ENCODE data around the gene ZNF207. TPM values are rescaled to one million over a fixed set of nuclear protein-coding genes. Genes with fewer than 3 reads are reported as not detected.
"Not testable (repeated sequence)": the region's sequence is repeated elsewhere in the genome, so short reads cannot be mapped to it uniquely, and the experiment has no call there.

ZNF207 gene
- total and polyA plus RNA-seq, 4 donors, result 51.3 to 321 (median 118) TPM

GRCh38 chr17:32398946-32399345, 49.0 kb downstream of the ZNF207 start:
- Histone ChIP-seq H3K27ac (ENCODE audit: low read depth in 1 of 2, low read length in 1 of 2) (no peak overlapping the region), H3K4me3 (no peak overlapping the region), H3K4me1 (ENCODE audit: control insufficient read depth in 5 of 5, insufficient read depth in 5 of 5, low read length in 5 of 5) (peaks cover 0 to 4% (median 0%) of the 10 kb centered on the region in 5 donors), H3K36me3 (ENCODE audit: control insufficient read depth in 4 of 4, insufficient read depth in 4 of 4, low read length in 4 of 4) (peaks cover 0 to 2% (median 0%) of the 10 kb centered on the region in 4 donors), H3K27me3 (ENCODE audit: control insufficient read depth in 3 of 3, insufficient read depth in 3 of 3, low read length in 2 of 3) (no peaks in the 10 kb centered on the region), H3K9me3 (ENCODE audit: control insufficient read depth in 4 of 4, insufficient read depth in 3 of 4, low read length in 3 of 4) (no peaks in the 10 kb centered on the region), H3K9ac (ENCODE audit: insufficient read depth in 1 of 2, low read length in 2 of 2) (no peak overlapping the region)
- ATAC-seq (ENCODE audit: insufficient read depth, low FRiP score) (no peak), DNase-seq (no peak)
- TF ChIP-seq CTCF (IDR thresholded peaks at IDR 0.05; ENCODE audit: control extremely low read depth, extremely low read depth), result no peak

- not testable (repeated sequence) for H3K27me3 ChIP-seq (ENCODE audit: control insufficient read depth in 3 of 3, insufficient read depth in 3 of 3, low read length in 2 of 3); DNase-seq; H3K9ac ChIP-seq (ENCODE audit: insufficient read depth in 1 of 2, low read length in 2 of 2); H3K27ac ChIP-seq (ENCODE audit: low read depth in 1 of 2, low read length in 1 of 2); H3K4me3 ChIP-seq; H3K4me1 ChIP-seq (ENCODE audit: control insufficient read depth in 5 of 5, insufficient read depth in 5 of 5, low read length in 5 of 5); H3K9me3 ChIP-seq (ENCODE audit: control insufficient read depth in 4 of 4, insufficient read depth in 3 of 4, low read length in 3 of 4); H3K36me3 ChIP-seq (ENCODE audit: control insufficient read depth in 4 of 4, insufficient read depth in 4 of 4, low read length in 4 of 4); ATAC-seq (ENCODE audit: insufficient read depth, low FRiP score)
- 98 to 99% methylated on average over 3 of the region's 3 CpGs for WGBS, 2 donors
Measured at GRCh38 chr17:32410085-32410484, 60.1 kb downstream of the ZNF207 start.

GRCh38 chr17:32426894-32427293, 76.9 kb downstream of the ZNF207 start:
- H3K27me3 ChIP-seq (ENCODE audit: control insufficient read depth in 3 of 3, insufficient read depth in 3 of 3, low read length in 2 of 3), result no peaks in the 10 kb centered on the region
- H3K36me3 ChIP-seq (ENCODE audit: control insufficient read depth in 4 of 4, insufficient read depth in 4 of 4, low read length in 4 of 4), result peaks cover 0 to 4% (median 0%) of the 10 kb centered on the region in 4 donors
- ATAC-seq (ENCODE audit: insufficient read depth, low FRiP score), result no peak
- no peak for DNase-seq
- H3K4me3 ChIP-seq, result no peak overlapping the region
- 82 to 93% methylated on average over 4 of the region's 4 CpGs for WGBS, 2 donors
- H3K4me1 ChIP-seq (ENCODE audit: control insufficient read depth in 5 of 5, insufficient read depth in 5 of 5, low read length in 5 of 5), result no peaks in the 10 kb centered on the region
- TF ChIP-seq CTCF (IDR thresholded peaks at IDR 0.05; ENCODE audit: control extremely low read depth, extremely low read depth), result no peak
- H3K9ac ChIP-seq (ENCODE audit: insufficient read depth in 1 of 2, low read length in 2 of 2), result no peak overlapping the region
- H3K27ac ChIP-seq (ENCODE audit: low read depth in 1 of 2, low read length in 1 of 2), result no peak overlapping the region
- peaks cover 0 to 7% (median 0%) of the 10 kb centered on the region in 4 donors for H3K9me3 ChIP-seq (ENCODE audit: control insufficient read depth in 4 of 4, insufficient read depth in 3 of 4, low read length in 3 of 4)

GRCh38 chr17:32429598-32429997, 79.6 kb downstream of the ZNF207 start:
- Histone ChIP-seq H3K9ac (ENCODE audit: insufficient read depth in 1 of 2, low read length in 2 of 2) (no peak overlapping the region), H3K27me3 (ENCODE audit: control insufficient read depth in 3 of 3, insufficient read depth in 3 of 3, low read length in 2 of 3) (no peaks in the 10 kb centered on the region), H3K9me3 (ENCODE audit: control insufficient read depth in 4 of 4, insufficient read depth in 3 of 4, low read length in 3 of 4) (peaks cover 0 to 7% (median 0%) of the 10 kb centered on the region in 4 donors), H3K4me1 (ENCODE audit: control insufficient read depth in 5 of 5, insufficient read depth in 5 of 5, low read length in 5 of 5) (no peaks in the 10 kb centered on the region), H3K4me3 (no peak overlapping the region), H3K27ac (ENCODE audit: low read depth in 1 of 2, low read length in 1 of 2) (no peak overlapping the region), H3K36me3 (ENCODE audit: control insufficient read depth in 4 of 4, insufficient read depth in 4 of 4, low read length in 4 of 4) (peaks cover 0 to 4% (median 0%) of the 10 kb centered on the region in 4 donors)
- DNase-seq (no peak), ATAC-seq (ENCODE audit: insufficient read depth, low FRiP score) (no peak)
- 91 to 97% methylated on average over 2 of the region's 2 CpGs for WGBS, 2 donors
- no peak for TF ChIP-seq CTCF (IDR thresholded peaks at IDR 0.05; ENCODE audit: control extremely low read depth, extremely low read depth)

Small RNAs within 50 kb of the gene (small RNA-seq; reads per million reads assigned to genes)
- gene AC005899.6 (ENCODE audit: low replicate concordance), result not detected

Other genes starting within 250 kb of the ZNF207 start
- gene RHOT1, start 207.7 kb upstream of the ZNF207 start, total RNA-seq, result 10 to 100 TPM; 33.4 to 90.5 TPM
- 10 to 100 TPM; 28.5 to 56.3 TPM for gene RHOT1, start 207.7 kb upstream of the ZNF207 start, polyA plus RNA-seq
- gene RHBDL3, start 84.3 kb upstream of the ZNF207 start, total RNA-seq, result under 1 TPM; 0.34 to 0.51 TPM
- gene RHBDL3, start 84.3 kb upstream of the ZNF207 start, polyA plus RNA-seq, result under 1 TPM; 0.14 to 0.17 TPM
- 10 to 100 TPM; 17.6 to 23.4 TPM for gene C17orf75, start 8.0 kb upstream of the ZNF207 start, total RNA-seq
- gene C17orf75, start 8.0 kb upstream of the ZNF207 start, polyA plus RNA-seq, result 10 to 100 TPM in 1 of 2 donors, 1 to 10 TPM in 1; 8.5 to 12.9 TPM
- gene PSMD11, start 94.4 kb downstream of the ZNF207 start, total RNA-seq, result 10 to 100 TPM; 74.1 to 87.9 TPM
- 10 to 100 TPM; 47.8 to 61.2 TPM for gene PSMD11, start 94.4 kb downstream of the ZNF207 start, polyA plus RNA-seq
- 1 to 10 TPM; 1.7 to 2.2 TPM for gene CDK5R1, start 136.8 kb downstream of the ZNF207 start, total RNA-seq
- gene CDK5R1, start 136.8 kb downstream of the ZNF207 start, polyA plus RNA-seq, result under 1 TPM; 0.41 to 1.00 TPM

All from lung (tissue), 13 donors.